ENCODE measurements around the gene LRRC32. TPM values are rescaled to one million over a fixed set of nuclear protein-coding genes. Genes with fewer than 3 reads are reported as not detected.
A peak's percentile ranks its signal among the peaks of the same experiment; 100 is the strongest.

Gene LRRC32
- total RNA-seq, 1 experiment from 2014 or later = 0.46 TPM

DNA sequence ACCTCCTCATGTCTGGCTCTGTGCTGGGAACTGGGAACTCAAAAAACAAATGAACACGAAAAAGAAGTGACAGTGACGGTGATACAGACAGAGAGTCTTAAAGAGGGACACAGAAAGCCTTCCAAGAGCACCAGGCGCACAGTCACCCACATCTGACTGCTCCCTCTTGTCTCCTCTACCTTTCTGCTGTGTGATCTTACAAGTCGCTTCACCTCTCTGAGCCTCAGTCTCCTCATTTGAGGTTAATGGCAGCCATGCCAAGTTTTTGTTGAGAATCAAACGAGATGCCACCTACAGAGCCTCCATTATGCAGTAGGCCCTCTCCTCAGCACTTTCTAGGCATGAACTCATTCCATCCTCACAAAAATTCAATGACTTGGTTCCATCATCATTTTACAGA, 3.7 kb downstream of the LRRC32 start:
- H2AFZ ChIP-seq (ENCODE audit: low read length) = no peak overlapping the region
- no peak for TF ChIP-seq CTCF (conservative IDR thresholded peaks at IDR 0.05)
- WGBS (ENCODE audit: extremely low coverage, insufficient read length, low lambda C conversion rate) = no CpG with 5 or more reads among the region's 5 CpGs
- no peak overlapping the region for H4K5ac ChIP-seq (ENCODE audit: insufficient read length, low read depth, low read length)
- no peaks in the 10 kb centered on the region for H3K23me2 ChIP-seq (ENCODE audit: insufficient read length, low read depth, low read length, poor library complexity, severe bottlenecking)
- H2BK20ac ChIP-seq (ENCODE audit: low read depth, low read length, poor library complexity, severe bottlenecking) = no peak overlapping the region
- H3K27ac Mint-ChIP-seq = peak overlapping the region in 1 of 3 experiments; percentile 83; a peak in 1 of 7 replicates
- H3K79me2 ChIP-seq (ENCODE audit: insufficient read depth, low read length) = no peaks in the 10 kb centered on the region
- peaks cover 14 to 45% of the 10 kb centered on the region in 2 experiments for H3K4me1 Mint-ChIP-seq
- no peak overlapping the region for H2BK15ac ChIP-seq (ENCODE audit: low read depth, low read length)
- H3K36me3 Mint-ChIP-seq (ENCODE audit: insufficient read depth in 1 of 3, low read depth in 3 of 3) = no peaks in the 10 kb centered on the region; a peak in 1 of 7 replicates
- no peaks in the 10 kb centered on the region for H4K20me1 ChIP-seq (ENCODE audit: control insufficient read depth, insufficient read depth, insufficient read length)
- H3K27me3 Mint-ChIP-seq (ENCODE audit: low read depth) = peaks cover 39% of the 10 kb centered on the region
- no peak overlapping the region for H3K27ac ChIP-seq (ENCODE audit: insufficient read length, low read depth, low read length)
- H3K23ac ChIP-seq (ENCODE audit: insufficient read length, low read depth, low read length) = no peak overlapping the region
- H3K79me1 ChIP-seq (ENCODE audit: insufficient read depth, low read depth, low read length, poor library complexity, severe bottlenecking) = no peaks in the 10 kb centered on the region
- H3K14ac ChIP-seq (ENCODE audit: insufficient read depth, low read length) = no peak overlapping the region
- H3K18ac ChIP-seq (ENCODE audit: insufficient read length, low read depth, low read length) = no peak overlapping the region
- DNase-seq = peak; percentile 9
- no peaks in the 10 kb centered on the region for H3K9me3 Mint-ChIP-seq
- no peaks in the 10 kb centered on the region for H3K9me3 ChIP-seq (ENCODE audit: control insufficient read depth, low read depth, low read length)
- H3K27me3 ChIP-seq (ENCODE audit: insufficient read depth, low read length) = peaks cover 2% of the 10 kb centered on the region; the same call in 1 of the 2 replicates
- H4K91ac ChIP-seq (ENCODE audit: insufficient read length, low read depth, low read length) = no peak overlapping the region
- no peak overlapping the region for H2BK120ac ChIP-seq (ENCODE audit: low read depth, low read length, poor library complexity, severe bottlenecking)
- no peak overlapping the region for H3K9ac ChIP-seq (ENCODE audit: extremely low read depth, insufficient read length, low read length)
- H4K8ac ChIP-seq (replicated peaks; ENCODE audit: insufficient read length, low read depth, low read length) = no peak overlapping the region
- H3K4me3 Mint-ChIP-seq = no peak overlapping the region
- H2BK12ac ChIP-seq (ENCODE audit: insufficient read length, low read depth, low read length) = no peak overlapping the region
- no peak overlapping the region for H3K4ac ChIP-seq (ENCODE audit: low read depth, low read length)
- no peak overlapping the region for H3T11ph ChIP-seq (ENCODE audit: low read length)
- H2AK5ac ChIP-seq (ENCODE audit: insufficient read length, low read length) = no peak overlapping the region
- no peak overlapping the region for H2BK5ac ChIP-seq (ENCODE audit: insufficient read length, low read length)
- H3K4me2 ChIP-seq (ENCODE audit: insufficient read depth, insufficient read length, low read length) = no peak overlapping the region
- H3K56ac ChIP-seq (ENCODE audit: insufficient read length, low read depth, low read length) = no peak overlapping the region
- H3K4me1 ChIP-seq (ENCODE audit: insufficient read depth, low read length) = no peaks in the 10 kb centered on the region; the same call in 1 of the 2 replicates

Data from H9 (cell line).